HL-60 (cell line): ENCODE results near the gene SLC17A2.
A peak's percentile ranks its signal among the peaks of the same experiment; 100 is the strongest.

Source experiments
- DNase-seq, 2 experiments: peaks; one replicate each; pipeline ENCODE4 v3.0.0-alpha.2; 2010 to 2020; ENCODE audit warnings: low read depth in 1 of 2, low spot score in 1 of 2
- H3K27ac ChIP-seq: fragments of 250-450 bp; sonication (Bioruptor Pico); replicated peaks from 2 replicates; pipeline ENCODE4 v1.5.1; 2020; ENCODE audit warnings: mild to moderate bottlenecking, moderate library complexity
- H3K27me3 ChIP-seq: fragments of 250-450 bp; sonication (Bioruptor Pico); 2 replicates; pipeline ENCODE4 v1.5.1; 2021; ENCODE audit warnings: mild to moderate bottlenecking, moderate library complexity; ENCODE audit not compliant: insufficient read depth, poor library complexity, severe bottlenecking
- H3K4me3 ChIP-seq: replicated peaks from 2 replicates; pipeline ENCODE4 v1.5.1; 2011; ENCODE audit warnings: mild to moderate bottlenecking, control low read depth, low read length; ENCODE audit not compliant: insufficient read depth
- CTCF ChIP-seq: IDR thresholded peaks from one replicate; pipeline ENCODE4 v1.5.1; 2011; ENCODE audit warnings: low read length, control low read depth, inconsistent platforms; ENCODE audit not compliant: insufficient read depth
- GABPA ChIP-seq: IDR thresholded peaks from 2 replicates; pipeline ENCODE4 v1.6.1; 2012; ENCODE audit warnings: low read depth
- POLR2AphosphoS5 ChIP-seq: IDR thresholded peaks from 2 replicates; pipeline ENCODE4 v1.6.1; 2012; ENCODE audit warnings: low read depth
- REST ChIP-seq: IDR thresholded peaks from 2 replicates; pipeline ENCODE4 v1.6.1; 2012; ENCODE audit warnings: low read depth; ENCODE audit not compliant: insufficient replicate concordance
- SPI1 ChIP-seq: IDR thresholded peaks from 2 replicates; pipeline ENCODE4 v1.6.1; 2012; ENCODE audit warnings: low read depth, mild to moderate bottlenecking, borderline replicate concordance

SLC17A2 gene

GRCh38 chr6:25963426-25964123, 33.1 kb upstream of the SLC17A2 start:
- Histone ChIP-seq H3K27ac (peak overlapping the region; percentile 60), H3K4me3 (peak overlapping the region; percentile 54), H3K27me3 (no peaks in the 10 kb centered on the region)
- DNase-seq, result peak; percentile 28 to 31
- peak; percentile 72; the same call in 1 of the 2 replicates for TF ChIP-seq SPI1
- no peak for TF ChIP-seq POLR2AphosphoS5

- DNase-seq, result peak; percentile 77 to 89
- Histone ChIP-seq H3K27me3 (no peaks in the 10 kb centered on the region), H3K27ac (peak within 1 kb of the TSS; percentile 81), H3K4me3 (peak within 1 kb of the TSS; percentile 54)
- TF ChIP-seq SPI1, result peak; percentile 88
- no peak for TF ChIP-seq CTCF
- TF ChIP-seq POLR2AphosphoS5, result peak; percentile 73
- no peak for TF ChIP-seq GABPA
- peak; percentile 36 for TF ChIP-seq REST
Measured at GRCh38 chr6:25962149-25963127, 31.9 kb upstream of the SLC17A2 start, which contains the start of gene TRIM38. Gene TRIM38 (plus strand): TSS chr6:25962802. CDS start chr6:25966523, 3,721 bp downstream.

GRCh38 chr6:25961619-25962148, 31.2 kb upstream of the SLC17A2 start:
- no peak for TF ChIP-seq POLR2AphosphoS5
- no peak for TF ChIP-seq CTCF
- no peak for TF ChIP-seq SPI1
- no peak for TF ChIP-seq GABPA
- TF ChIP-seq REST, result no peak
- Histone ChIP-seq H3K27ac (no peak overlapping the region; the same call in 1 of the 2 replicates), H3K27me3 (no peaks in the 10 kb centered on the region), H3K4me3 (peak overlapping the region; percentile 54)
- no peak for DNase-seq

- Histone ChIP-seq H3K27ac (no peak overlapping the region), H3K4me3 (no peak overlapping the region), H3K27me3 (no peaks in the 10 kb centered on the region)
- DNase-seq, result no peak
- TF ChIP-seq GABPA, result no peak
- TF ChIP-seq POLR2AphosphoS5, result no peak
Measured at GRCh38 chr6:25960734-25961133, 30.2 kb upstream of the SLC17A2 start.
